ENCODE measurements around the gene TRAF3.

- no peak for TF ChIP-seq CTCF (IDR thresholded peaks at IDR 0.05; ENCODE audit: borderline replicate concordance, extremely low read depth, low read length, poor library complexity, severe bottlenecking)
- no peak for TF ChIP-seq EZH2 (IDR thresholded peaks at IDR 0.05; ENCODE audit: borderline replicate concordance, low read depth, low read length, severe bottlenecking)
These were observed 145.4 kb downstream of the TRAF3 start, which contains the start of gene AMN for GRCh38 chr14:102922490-102923200.

Data from DND-41 (cell line).